ENCODE results near the gene CHKA. TPM values are rescaled to one million over a fixed set of nuclear protein-coding genes. Genes with fewer than 3 reads are reported as not detected.

The CHKA gene
- total and polyA plus RNA-seq, 2 of the 4 experiments (the other 2 are of a cell fraction) = 4.5 to 8.4 TPM

- no peak overlapping the region for H3K4ac ChIP-seq (ENCODE audit: low read depth, low read length)
- peaks cover 3% of the 10 kb centered on the region; the same call in 1 of the 2 replicates for H4K20me1 ChIP-seq (ENCODE audit: insufficient read depth, low read length)
- dilution Hi-C loops (cut with HindIII; ENCODE audit: low sequenced_read_pairs, unreplicated experiment) = no loop called here
- H2AK9ac ChIP-seq (replicated peaks; ENCODE audit: low read depth, low read length, poor library complexity) = no peak overlapping the region
- H3K9me1 ChIP-seq (ENCODE audit: insufficient read depth, low read length) = peaks cover 6% of the 10 kb centered on the region; the same call in 1 of the 2 replicates
- ATAC-seq (ENCODE audit: low read depth) (no peak), DNase-seq (no peak)
- in situ Hi-C loops (cut with MboI; ENCODE audit: low sequenced_read_pairs) = no loop called here
- H3K14ac ChIP-seq (replicated peaks; ENCODE audit: low read depth, low read length) = no peak overlapping the region
- H3K4me3 ChIP-seq (ENCODE audit: insufficient read depth, low read depth, low read length) = no peak overlapping the region
- no peak overlapping the region for H4K5ac ChIP-seq (ENCODE audit: low read depth, low read length)
- no peaks in the 10 kb centered on the region for H3K27me3 ChIP-seq (ENCODE audit: control insufficient read depth, insufficient read depth, low read length)
- H3K4me2 ChIP-seq (ENCODE audit: low read depth, low read length) = no peak overlapping the region
- no TSS peak for BruUV-seq (replicated peaks)
- no peak overlapping the region for H3K23ac ChIP-seq (ENCODE audit: low read depth, low read length)
- no peaks in the 10 kb centered on the region for H3K9me3 ChIP-seq (ENCODE audit: control insufficient read depth, insufficient read depth, low read length)
- intact Hi-C loops (cut with micrococcal nuclease) = no loop called here
- H2BK15ac ChIP-seq (ENCODE audit: low read depth, low read length) = no peak overlapping the region
- TF ChIP-seq RCOR1 (IDR thresholded peaks at IDR 0.05; ENCODE audit: insufficient replicate concordance, low read length) = no peak
- TF ChIP-seq CEBPB (IDR thresholded peaks at IDR 0.05; ENCODE audit: low read depth, low read length) = peak; percentile 60
- TF ChIP-seq CTCF (conservative IDR thresholded peaks at IDR 0.05; ENCODE audit: low read depth, low read length) = no peak
- TF ChIP-seq SMC3 (IDR thresholded peaks at IDR 0.05; ENCODE audit: low read depth, low read length) = no peak
- H2BK20ac ChIP-seq (ENCODE audit: low read depth, low read length) = no peak overlapping the region
- no peak overlapping the region for H3K18ac ChIP-seq (ENCODE audit: low read depth, low read length)
- no peak overlapping the region for H2BK120ac ChIP-seq (ENCODE audit: low read depth, low read length)
- no peak overlapping the region for H4K8ac ChIP-seq (ENCODE audit: low read depth in 2 of 2, low read length in 2 of 2)
- CTCF ChIA-PET = no interaction called here
- no peak overlapping the region for H3K9ac ChIP-seq (ENCODE audit: low read depth, low read length)
- H3K36me3 ChIP-seq (ENCODE audit: control insufficient read depth, insufficient read depth, low read length) = peaks cover 17% of the 10 kb centered on the region
- POLR2A ChIA-PET (ENCODE audit: unreplicated experiment) = no interaction called here
- H2AFZ ChIP-seq (replicated peaks; ENCODE audit: low read length, poor library complexity) = no peak overlapping the region
- no peak overlapping the region for H2BK5ac ChIP-seq (ENCODE audit: low read depth, low read length, poor library complexity, severe bottlenecking)
- no peak overlapping the region for H2AK5ac ChIP-seq (ENCODE audit: low read depth, low read length)
- H4K91ac ChIP-seq (ENCODE audit: insufficient read depth, low read depth, low read length) = no peak overlapping the region
- H3K4me1 ChIP-seq (ENCODE audit: control insufficient read depth, insufficient read depth, low read length) = no peaks in the 10 kb centered on the region
- H3K27ac ChIP-seq (ENCODE audit: insufficient read depth, low read length) = no peak overlapping the region
- peaks cover 0 to 3% of the 10 kb centered on the region in 2 experiments; a peak in 1 of 4 replicates for H3K79me1 ChIP-seq (ENCODE audit: low read depth in 1 of 2, low read length in 2 of 2)
- H3K56ac ChIP-seq (ENCODE audit: extremely low read depth, insufficient read depth, low read length) = no peak overlapping the region
- 88% methylated on average over 6 of the region's 10 CpGs; no CpG with 5 or more reads in 1 of the 2 experiments for WGBS, 2 experiments (ENCODE audit: extremely low coverage in 2 of 2, insufficient read length in 1 of 2)
Measured at GRCh38 chr11:68074584-68075352, 46.4 kb downstream of the CHKA start.

All from IMR-90 (cell line).